OCI-LY1 (cell line): ENCODE data around the gene C20orf173.

ENCODE experiments used
- H2AFZ ChIP-seq: fragments of 200-600 bp; sonication (generic), shearing (Covaris generic); 2 replicates; pipeline ENCODE4 v1.6.0; 2014; ENCODE audit warnings: antibody characterized with exemption, mild to moderate bottlenecking, low read length
- H3F3A ChIP-seq: fragments of 200-600 bp; sonication (generic), shearing (Covaris generic); 2 replicates; pipeline ENCODE4 v1.6.0; 2014; ENCODE audit warnings: mild to moderate bottlenecking, antibody characterized with exemption, low read length, moderate library complexity; ENCODE audit not compliant: insufficient read depth
- H3K27ac ChIP-seq: fragments of 200-600 bp; sonication (generic); 2 replicates; pipeline ENCODE4 v1.5.1; 2014; ENCODE audit warnings: low read length, mixed run types, mild to moderate bottlenecking, low read depth; ENCODE audit not compliant: poor library complexity, severe bottlenecking
- H3K27me3 ChIP-seq: fragments of 200-600 bp; sonication (generic); 2 replicates; pipeline ENCODE4 v1.6.0; 2014; ENCODE audit warnings: antibody characterized with exemption, mild to moderate bottlenecking, low read length, moderate library complexity; ENCODE audit not compliant: insufficient read depth
- H3K36me3 ChIP-seq: fragments of 200-600 bp; sonication (generic); 2 replicates; pipeline ENCODE4 v1.6.1; 2014; ENCODE audit warnings: mild to moderate bottlenecking, antibody characterized with exemption, low read length, moderate library complexity, mixed read lengths; ENCODE audit not compliant: insufficient read depth
- H3K4me1 ChIP-seq: fragments of 200-600 bp; sonication (generic); 2 replicates; pipeline ENCODE4 v1.5.1; 2014; ENCODE audit warnings: mild to moderate bottlenecking, low read length, moderate library complexity; ENCODE audit not compliant: insufficient read depth, severe bottlenecking
- H3K4me2 ChIP-seq: fragments of 200-600 bp; sonication (generic), shearing (Covaris generic); 2 replicates; pipeline ENCODE4 v1.6.1; 2014; ENCODE audit warnings: low read length
- H3K4me3 ChIP-seq: fragments of 200-600 bp; sonication (generic); 2 replicates; pipeline ENCODE4 v1.5.1; 2014; ENCODE audit warnings: low read length, low read depth, mild to moderate bottlenecking, mixed read lengths; ENCODE audit not compliant: poor library complexity, severe bottlenecking
- H3K79me2 ChIP-seq: fragments of 200-600 bp; shearing (Covaris generic); 2 replicates; pipeline ENCODE4 v1.6.1; 2016; ENCODE audit warnings: mixed run types, low read length, mixed read lengths; ENCODE audit not compliant: insufficient read depth
- H3K9ac ChIP-seq: fragments of 200-600 bp; sonication (generic), shearing (Covaris generic); 2 replicates; pipeline ENCODE4 v1.6.1; 2014; ENCODE audit warnings: mild to moderate bottlenecking, low read length, mixed read lengths
- H3K9me2 ChIP-seq: fragments of 200-600 bp; sonication (generic), shearing (Covaris generic); 2 replicates; pipeline ENCODE4 v1.6.1; 2014; ENCODE audit warnings: low read depth, mild to moderate bottlenecking, low read length, mixed read lengths
- H3K9me3 ChIP-seq: fragments of 200-600 bp; shearing (Covaris generic); 2 replicates; pipeline ENCODE4 v1.6.1; 2014; ENCODE audit warnings: low read length, mixed read lengths
- H4K20me1 ChIP-seq: fragments of 200-600 bp; sonication (generic), shearing (Covaris generic); 2 replicates; pipeline ENCODE4 v1.6.0; 2016; ENCODE audit warnings: mild to moderate bottlenecking, low read length; ENCODE audit not compliant: insufficient read depth
- CTCF ChIP-seq: fragments of 200-600 bp; sonication (generic), shearing (Covaris generic); IDR thresholded peaks from 2 replicates; pipeline ENCODE4 v1.5.1; 2017; ENCODE audit warnings: mild to moderate bottlenecking, antibody characterized with exemption, low read length, moderate library complexity, mixed read lengths
- EZH2 ChIP-seq: fragments of 200-600 bp; sonication (generic), shearing (Covaris generic); IDR thresholded peaks from 2 replicates; pipeline ENCODE4 v1.8.0; 2017; ENCODE audit warnings: borderline replicate concordance, mixed run types, mild to moderate bottlenecking, antibody characterized with exemption, low read length, moderate library complexity, mixed read lengths

The C20orf173 gene

GRCh38 chr20:35539756-35540212 lies 10.3 kb upstream of the C20orf173 start:
- peak overlapping the region; percentile 67 for H3K27ac ChIP-seq
- H3F3A ChIP-seq = no peaks in the 10 kb centered on the region

GRCh38 chr20:35527122-35527769 lies 2.2 kb downstream of the C20orf173 start:
- H3K9me2 ChIP-seq = no peaks in the 10 kb centered on the region
- H3K9me3 ChIP-seq = no peaks in the 10 kb centered on the region; the same call in 1 of the 2 replicates
- H3K4me2 ChIP-seq = no peak overlapping the region
- H3K4me1 ChIP-seq = no peaks in the 10 kb centered on the region
- H2AFZ ChIP-seq = no peak overlapping the region
- no peak overlapping the region for H3K9ac ChIP-seq
- H3K4me3 ChIP-seq = no peak overlapping the region
- H4K20me1 ChIP-seq = no peaks in the 10 kb centered on the region
- TF ChIP-seq CTCF = no peak
- no peak for TF ChIP-seq EZH2
- H3K27ac ChIP-seq = no peak overlapping the region
- no peaks in the 10 kb centered on the region for H3K27me3 ChIP-seq
- no peaks in the 10 kb centered on the region for H3K36me3 ChIP-seq
- no peaks in the 10 kb centered on the region for H3F3A ChIP-seq
- no peaks in the 10 kb centered on the region for H3K79me2 ChIP-seq

More at GRCh38 chr20:35539756-35540212, 10.3 kb upstream of the C20orf173 start:
- no peaks in the 10 kb centered on the region for H4K20me1 ChIP-seq
- H3K4me3 ChIP-seq = peak overlapping the region; percentile 60
- no peak overlapping the region for H2AFZ ChIP-seq
- no peaks in the 10 kb centered on the region for H3K9me2 ChIP-seq
- peak overlapping the region; percentile 69 for H3K4me2 ChIP-seq
- H3K27me3 ChIP-seq = no peaks in the 10 kb centered on the region
- peak overlapping the region; percentile 48 for H3K9ac ChIP-seq
- TF ChIP-seq EZH2 (no peak), CTCF (no peak)
- peaks cover 7% of the 10 kb centered on the region; the same call in 1 of the 2 replicates for H3K36me3 ChIP-seq
- H3K4me1 ChIP-seq = peaks cover 27% of the 10 kb centered on the region
- no peaks in the 10 kb centered on the region for H3K79me2 ChIP-seq
- H3K9me3 ChIP-seq = no peaks in the 10 kb centered on the region

- no peaks in the 10 kb centered on the region for H3K27me3 ChIP-seq
- H3K79me2 ChIP-seq = no peaks in the 10 kb centered on the region
- no peaks in the 10 kb centered on the region for H3K36me3 ChIP-seq
- H4K20me1 ChIP-seq = no peaks in the 10 kb centered on the region
- H3K27ac ChIP-seq = no peak overlapping the region
- H3K4me2 ChIP-seq = no peak overlapping the region
- H3K4me1 ChIP-seq = no peaks in the 10 kb centered on the region
- H3F3A ChIP-seq = no peaks in the 10 kb centered on the region
- H3K9me3 ChIP-seq = no peaks in the 10 kb centered on the region; the same call in 1 of the 2 replicates
- no peak overlapping the region for H3K4me3 ChIP-seq
- H3K9me2 ChIP-seq = no peaks in the 10 kb centered on the region
- H2AFZ ChIP-seq = no peak overlapping the region
- no peak for TF ChIP-seq EZH2
- TF ChIP-seq CTCF = no peak
- no peak overlapping the region for H3K9ac ChIP-seq
Observed at GRCh38 chr20:35525639-35526038, 3.8 kb downstream of the C20orf173 start.
